PC-9 (cell line): Measurements from ENCODE around the gene TBC1D5.

ENCODE experiments used
- EZH2 ChIP-seq: fragments of 200-600 bp; sonication (generic); IDR thresholded peaks from 2 replicates; pipeline ENCODE4 v1.8.0; 2017; ENCODE audit warnings: antibody characterized with exemption, low read depth
- TF ChIP-seq, protein P1 (sequence below): fragments of 200-600 bp; sonication (generic); conservative IDR thresholded peaks from 2 replicates; pipeline ENCODE4 v1.6.1; 2017; ENCODE audit warnings: mixed run types, antibody characterized with exemption, mild to moderate bottlenecking, moderate library complexity

DNA sequence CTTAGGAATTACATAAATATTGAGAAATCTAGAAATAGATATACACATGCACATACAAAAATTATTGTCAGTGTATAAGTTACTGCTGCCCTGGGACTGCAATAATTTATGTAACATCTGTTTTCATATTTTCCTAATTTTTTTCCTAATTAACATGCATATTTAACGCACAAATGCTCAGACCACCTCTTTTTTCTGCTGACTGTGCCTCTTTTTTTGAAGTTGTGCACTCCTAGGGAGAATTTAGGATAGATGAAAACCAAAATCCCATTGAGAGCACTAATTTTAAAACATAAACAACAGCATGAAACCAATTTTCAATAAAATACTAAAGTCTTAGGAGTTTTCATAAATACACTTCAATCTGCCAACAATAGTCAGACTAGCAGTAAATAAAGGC is 154.0 kb downstream of the TBC1D5 start:
- TF ChIP-seq, protein P1, sequence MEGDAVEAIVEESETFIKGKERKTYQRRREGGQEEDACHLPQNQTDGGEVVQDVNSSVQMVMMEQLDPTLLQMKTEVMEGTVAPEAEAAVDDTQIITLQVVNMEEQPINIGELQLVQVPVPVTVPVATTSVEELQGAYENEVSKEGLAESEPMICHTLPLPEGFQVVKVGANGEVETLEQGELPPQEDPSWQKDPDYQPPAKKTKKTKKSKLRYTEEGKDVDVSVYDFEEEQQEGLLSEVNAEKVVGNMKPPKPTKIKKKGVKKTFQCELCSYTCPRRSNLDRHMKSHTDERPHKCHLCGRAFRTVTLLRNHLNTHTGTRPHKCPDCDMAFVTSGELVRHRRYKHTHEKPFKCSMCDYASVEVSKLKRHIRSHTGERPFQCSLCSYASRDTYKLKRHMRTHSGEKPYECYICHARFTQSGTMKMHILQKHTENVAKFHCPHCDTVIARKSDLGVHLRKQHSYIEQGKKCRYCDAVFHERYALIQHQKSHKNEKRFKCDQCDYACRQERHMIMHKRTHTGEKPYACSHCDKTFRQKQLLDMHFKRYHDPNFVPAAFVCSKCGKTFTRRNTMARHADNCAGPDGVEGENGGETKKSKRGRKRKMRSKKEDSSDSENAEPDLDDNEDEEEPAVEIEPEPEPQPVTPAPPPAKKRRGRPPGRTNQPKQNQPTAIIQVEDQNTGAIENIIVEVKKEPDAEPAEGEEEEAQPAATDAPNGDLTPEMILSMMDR = no peak
- no peak for TF ChIP-seq EZH2
